ENCODE data around the gene TCEANC2.
"Not testable (repeated sequence)": the region's sequence is repeated elsewhere in the genome, so short reads cannot be mapped to it uniquely, and the experiment has no call there.

The TCEANC2 gene

GRCh38 chr1:54028306-54029251 lies 24.8 kb upstream of the TCEANC2 start:
- DNase-seq: no peak

- no peak for DNase-seq
Observed at GRCh38 chr1:54037476-54037875, 15.9 kb upstream of the TCEANC2 start.

GRCh38 chr1:54041806-54042205 lies 11.6 kb upstream of the TCEANC2 start:
- DNase-seq: no peak

GRCh38 chr1:54045496-54045895 lies 7.9 kb upstream of the TCEANC2 start:
- no peak for DNase-seq

GRCh38 chr1:54046671-54047383 lies 6.6 kb upstream of the TCEANC2 start:
- DNase-seq: no peak

GRCh38 chr1:54047384-54048305 lies 5.8 kb upstream of the TCEANC2 start:
- no peak for DNase-seq

GRCh38 chr1:54050435-54050834 lies 3.0 kb upstream of the TCEANC2 start:
- DNase-seq: not testable (repeated sequence)

GRCh38 chr1:54051933-54052430 lies 1.4 kb upstream of the TCEANC2 start:
- DNase-seq: no peak

GRCh38 chr1:54052431-54052933 lies 926 bp upstream of the TCEANC2 start:
- DNase-seq: peak; percentile 19

- no peak for DNase-seq
Observed at GRCh38 chr1:54053745-54054437, 483 bp downstream of the TCEANC2 start.

GRCh38 chr1:54054438-54054749 lies 986 bp downstream of the TCEANC2 start:
- no peak for DNase-seq

GRCh38 chr1:54064299-54064698 lies 10.9 kb downstream of the TCEANC2 start:
- no peak for DNase-seq

GRCh38 chr1:54069791-54070170 lies 16.4 kb downstream of the TCEANC2 start:
- no peak for DNase-seq

GRCh38 chr1:54070171-54070837 lies 16.9 kb downstream of the TCEANC2 start:
- no peak for DNase-seq

GRCh38 chr1:54077359-54077758 lies 24.0 kb downstream of the TCEANC2 start:
- no peak for DNase-seq

- DNase-seq: no peak
Observed at GRCh38 chr1:54080598-54081049, 27.2 kb downstream of the TCEANC2 start.

- DNase-seq: peak; percentile 56
Observed at GRCh38 chr1:54081306-54082270, 28.2 kb downstream of the TCEANC2 start.

- DNase-seq: no peak
Observed at GRCh38 chr1:54084794-54085193, 31.4 kb downstream of the TCEANC2 start.

GRCh38 chr1:54086754-54087153 lies 33.3 kb downstream of the TCEANC2 start:
- no peak for DNase-seq

- no peak for DNase-seq
Observed at GRCh38 chr1:54088385-54088784, 35.0 kb downstream of the TCEANC2 start.

Measured in activated CD8-positive, alpha-beta memory T cell treated with anti-CD3 and anti-CD28 coated beads, Interleukin-2, amount 50 U/mL, for 4 hours (primary cell).